ENCODE results near the gene CTLA4. TPM values are rescaled to one million over a fixed set of nuclear protein-coding genes. Genes with fewer than 3 reads are reported as not detected.

Gene CTLA4
- total RNA-seq, result 1.6 TPM

DNA sequence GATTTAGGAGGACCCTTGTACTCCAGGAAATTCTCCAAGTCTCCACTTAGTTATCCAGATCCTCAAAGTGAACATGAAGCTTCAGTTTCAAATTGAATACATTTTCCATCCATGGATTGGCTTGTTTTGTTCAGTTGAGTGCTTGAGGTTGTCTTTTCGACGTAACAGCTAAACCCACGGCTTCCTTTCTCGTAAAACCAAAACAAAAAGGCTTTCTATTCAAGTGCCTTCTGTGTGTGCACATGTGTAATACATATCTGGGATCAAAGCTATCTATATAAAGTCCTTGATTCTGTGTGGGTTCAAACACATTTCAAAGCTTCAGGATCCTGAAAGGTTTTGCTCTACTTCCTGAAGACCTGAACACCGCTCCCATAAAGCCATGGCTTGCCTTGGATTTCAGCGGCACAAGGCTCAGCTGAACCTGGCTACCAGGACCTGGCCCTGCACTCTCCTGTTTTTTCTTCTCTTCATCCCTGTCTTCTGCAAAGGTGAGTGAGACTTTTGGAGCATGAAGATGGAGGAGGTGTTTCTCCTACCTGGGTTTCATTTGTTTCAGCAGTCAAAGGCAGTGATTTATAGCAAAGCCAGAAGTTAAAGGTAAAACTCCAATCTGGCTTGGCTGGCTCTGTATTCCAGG lies at the start of gene CTLA4:
Gene CTLA4, plus strand, starts transcription at position 211 of the 640 bp plus-strand sequence. Its CDS starts 172 bp downstream, at position 383.
- no peak for DNase-seq (ENCODE audit: low spot score)

DNA sequence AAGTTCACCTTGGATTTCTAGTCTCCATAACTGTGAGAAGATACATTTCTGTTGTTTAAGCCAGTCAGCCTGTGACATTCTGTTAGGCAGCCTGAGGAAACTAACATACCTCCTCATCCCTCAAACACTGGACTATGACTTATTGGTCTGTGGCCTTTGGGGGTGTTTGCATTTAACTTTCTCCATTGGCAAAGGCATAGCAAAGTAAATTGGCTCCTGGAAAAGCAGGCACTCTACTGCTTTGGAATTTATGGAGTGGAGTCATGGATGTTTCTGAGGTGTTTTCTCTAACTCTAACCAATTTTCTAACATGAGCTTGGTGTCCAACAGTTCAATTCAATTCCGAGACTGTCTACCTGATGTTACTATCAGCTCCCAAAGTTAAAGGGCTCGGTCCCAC lies 48.9 kb upstream of the CTLA4 start:
- no peak for DNase-seq (ENCODE audit: low spot score)

DNA sequence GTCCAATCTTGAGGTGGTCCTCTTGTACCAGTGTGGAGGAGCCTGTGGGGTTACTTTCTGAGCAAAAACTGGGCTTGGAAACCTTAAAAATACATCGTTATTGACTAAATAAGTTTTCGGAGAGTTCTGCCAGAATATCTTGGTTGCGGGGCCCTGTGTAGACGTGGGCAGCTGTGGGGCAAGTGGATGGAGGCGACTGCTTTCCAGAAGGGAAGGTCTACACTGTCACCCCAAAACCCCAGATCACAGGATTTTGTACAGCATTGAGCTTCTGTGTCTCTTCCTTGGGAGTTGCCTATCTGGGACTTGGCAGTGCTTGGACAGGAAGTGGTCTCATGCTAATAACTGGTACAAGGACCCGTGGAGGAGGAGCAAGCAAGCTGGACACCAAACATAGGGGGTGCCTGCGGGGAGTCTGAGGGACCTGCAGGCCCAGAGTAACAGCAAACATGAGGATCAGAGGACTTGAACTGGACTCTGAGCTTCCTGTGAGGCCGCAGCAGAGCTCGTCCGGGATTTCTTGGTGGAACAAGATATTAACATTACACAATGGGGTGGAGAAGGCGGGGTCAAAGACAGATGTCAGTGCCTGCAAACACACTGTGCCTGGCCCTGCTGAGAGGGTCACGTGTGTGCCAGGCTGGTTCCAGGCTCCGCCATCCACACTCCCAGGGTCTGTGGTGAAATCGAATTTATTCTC lies 48.0 kb upstream of the CTLA4 start:
- DNase-seq (ENCODE audit: low spot score), result peak; percentile 73

DNA sequence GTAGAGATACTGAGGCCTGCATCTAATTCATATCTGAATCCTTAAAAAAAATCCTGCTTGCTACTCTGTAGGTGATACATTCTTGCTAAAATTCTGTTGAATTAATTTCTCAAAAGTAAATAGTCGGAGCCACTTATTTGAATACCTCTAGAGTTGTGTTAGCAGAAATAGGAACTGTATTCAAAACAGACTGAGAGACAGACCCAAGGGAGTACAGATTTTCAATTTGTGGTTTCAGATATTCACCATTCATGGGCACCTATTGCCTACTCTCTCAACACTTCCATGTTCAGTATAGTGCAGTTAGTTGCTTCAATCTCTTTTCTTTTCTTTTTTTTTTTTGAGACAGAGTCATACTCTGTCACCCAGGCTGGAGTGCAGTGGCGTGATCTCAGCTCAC lies 46.6 kb upstream of the CTLA4 start:
- no peak for DNase-seq (ENCODE audit: low spot score)

DNA sequence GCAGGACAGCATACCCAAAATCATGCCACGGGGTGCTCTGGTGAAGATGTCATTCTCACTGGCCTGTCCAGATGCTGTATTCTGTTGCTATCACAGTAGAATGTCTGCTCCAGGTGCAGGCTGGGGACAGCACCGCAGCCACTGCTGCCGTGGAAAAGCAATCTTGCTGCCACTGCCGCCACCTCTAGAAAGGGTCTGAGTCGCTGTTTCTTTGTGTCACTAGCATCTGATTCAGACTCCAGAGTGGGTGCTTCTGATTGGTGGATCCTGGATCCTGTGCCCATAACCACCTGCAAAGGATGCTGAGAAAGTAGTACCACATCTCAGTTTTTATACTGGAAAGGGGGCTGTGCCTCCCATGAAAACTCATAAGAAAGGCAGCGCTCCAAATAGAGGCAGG lies 45.3 kb upstream of the CTLA4 start:
- DNase-seq (ENCODE audit: low spot score), result no peak

DNA sequence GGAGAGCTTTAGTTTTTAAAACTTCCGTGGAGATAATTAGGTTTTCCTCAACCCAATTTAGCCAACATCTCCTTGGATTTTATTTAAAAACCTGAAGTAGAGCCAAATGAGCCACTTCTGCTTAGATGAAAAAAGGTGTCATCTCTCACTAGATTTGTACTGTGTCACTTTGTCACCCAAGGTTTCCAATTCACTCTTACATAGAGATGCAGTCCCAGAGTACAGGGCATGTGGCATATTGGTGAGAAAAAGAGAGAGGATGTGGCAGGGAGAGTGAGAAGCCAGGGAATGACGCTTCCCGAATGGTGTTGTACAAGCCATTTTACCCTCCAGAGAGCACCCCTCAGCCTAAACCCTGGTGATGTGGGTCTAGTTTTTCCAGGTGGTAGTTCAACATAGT lies 44.4 kb upstream of the CTLA4 start:
- DNase-seq (ENCODE audit: low spot score), result no peak

DNA sequence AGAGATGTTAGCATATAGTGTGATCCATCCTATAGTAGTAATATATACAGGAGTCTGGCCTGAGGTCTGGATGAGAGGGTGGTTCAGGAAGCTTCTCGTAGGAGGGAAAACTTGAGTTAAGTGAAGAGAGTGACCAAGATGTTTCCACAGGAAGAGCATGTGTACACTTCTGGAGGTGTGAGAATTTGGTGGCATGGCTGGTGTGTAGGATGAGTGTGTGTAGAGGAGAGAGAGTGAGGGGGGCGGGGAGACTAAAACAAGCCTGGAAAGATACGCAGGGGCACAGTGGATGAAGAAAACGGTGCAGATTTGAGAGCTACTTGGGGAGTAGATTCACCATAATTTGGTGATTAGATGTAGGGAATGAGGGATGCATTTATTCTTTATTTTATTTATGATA lies 43.5 kb upstream of the CTLA4 start:
- DNase-seq (ENCODE audit: low spot score), result no peak

DNA sequence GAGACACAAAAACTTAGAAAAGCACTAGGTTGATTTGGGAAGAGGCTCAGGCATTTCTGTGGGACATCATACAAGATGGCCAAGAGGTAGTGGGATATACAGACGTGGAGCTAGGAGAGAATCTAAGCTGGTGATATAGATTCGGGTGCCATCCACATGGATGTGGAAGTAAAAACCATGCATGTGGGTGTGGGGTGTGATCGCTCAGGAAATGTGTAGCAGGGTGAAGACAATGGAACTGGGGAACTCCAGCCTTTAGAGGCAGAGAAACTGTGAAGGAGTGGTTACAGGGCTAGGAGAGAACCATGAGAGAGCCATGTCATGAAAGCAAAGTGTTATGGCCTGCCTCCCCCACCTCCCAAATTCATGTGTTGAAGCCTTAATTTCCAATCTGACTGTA lies 43.0 kb upstream of the CTLA4 start:
- no peak for DNase-seq (ENCODE audit: low spot score)

DNA sequence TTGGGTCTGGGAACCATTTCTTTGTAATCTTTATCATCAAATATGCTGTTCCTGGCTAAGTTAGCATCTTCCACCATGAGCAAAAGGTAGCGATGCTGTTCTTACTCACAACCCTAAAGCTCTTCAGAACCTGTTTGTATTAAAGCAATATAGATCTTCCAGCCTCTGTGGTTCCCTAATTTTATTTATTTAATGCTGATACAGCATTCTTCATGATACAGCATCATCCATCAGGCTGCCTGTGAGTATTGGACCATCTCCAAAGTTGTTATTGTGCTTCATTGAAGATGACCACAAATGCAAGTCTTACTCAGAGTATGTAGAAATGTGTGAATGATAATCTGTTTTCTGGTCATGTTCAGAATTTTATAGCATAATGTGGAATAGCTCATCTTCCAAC lies 40.9 kb upstream of the CTLA4 start:
- no peak for DNase-seq (ENCODE audit: low spot score)

DNA sequence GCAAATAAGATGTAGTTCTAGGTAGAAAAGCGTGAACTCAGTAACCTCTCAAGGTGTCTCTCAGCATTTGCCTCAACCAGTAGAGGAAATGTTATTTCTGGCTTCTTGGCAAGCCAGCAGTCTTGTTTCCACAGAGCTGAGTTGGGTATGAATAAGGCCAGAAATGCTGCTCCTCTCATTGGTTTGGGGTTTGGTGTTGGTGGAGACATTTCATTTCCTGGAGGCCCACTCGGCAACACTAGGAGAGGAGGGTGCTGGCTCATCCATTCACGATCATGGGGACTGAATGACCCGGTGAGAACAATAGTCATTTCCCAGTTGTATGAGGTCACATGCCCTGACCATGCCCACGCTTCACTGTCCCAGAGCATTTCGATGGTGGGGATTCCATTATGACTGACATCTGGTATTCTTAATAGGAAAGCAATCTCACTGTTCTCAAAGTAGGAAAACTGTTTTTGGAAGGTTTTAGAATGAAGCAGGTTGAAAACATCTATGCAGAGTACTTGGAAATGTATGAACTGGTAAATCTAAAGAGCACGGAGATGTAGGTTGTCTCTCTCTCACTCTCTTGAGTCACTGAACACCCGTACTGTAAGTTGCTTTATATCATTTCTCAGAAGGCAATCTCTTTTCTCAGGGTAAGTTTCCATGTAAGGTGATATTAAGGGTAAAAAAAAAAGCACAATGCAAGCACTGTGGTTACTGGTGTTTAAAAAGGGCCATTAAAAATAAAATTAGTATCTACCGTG lies 37.1 kb upstream of the CTLA4 start:
- no peak for DNase-seq (ENCODE audit: low spot score)

DNA sequence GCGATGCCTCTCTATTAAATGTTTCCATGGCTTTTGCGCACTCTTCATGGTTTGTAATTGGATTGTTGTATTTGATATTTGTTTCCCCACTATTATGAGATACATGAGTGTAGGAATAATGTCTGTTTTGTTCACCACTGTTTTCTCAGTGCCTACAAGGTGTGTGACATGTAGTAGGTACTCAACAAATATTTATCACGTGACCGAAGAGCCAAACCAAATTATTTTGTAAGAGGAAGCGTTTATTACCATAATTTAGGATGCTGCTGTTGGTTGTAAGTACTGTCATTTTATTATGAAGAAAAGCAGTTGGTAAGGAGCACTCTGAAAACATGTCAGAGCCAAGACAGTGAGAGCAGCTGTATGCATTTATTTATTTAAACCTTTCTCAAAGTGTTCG lies 32.2 kb upstream of the CTLA4 start:
- no peak for DNase-seq (ENCODE audit: low spot score)

DNA sequence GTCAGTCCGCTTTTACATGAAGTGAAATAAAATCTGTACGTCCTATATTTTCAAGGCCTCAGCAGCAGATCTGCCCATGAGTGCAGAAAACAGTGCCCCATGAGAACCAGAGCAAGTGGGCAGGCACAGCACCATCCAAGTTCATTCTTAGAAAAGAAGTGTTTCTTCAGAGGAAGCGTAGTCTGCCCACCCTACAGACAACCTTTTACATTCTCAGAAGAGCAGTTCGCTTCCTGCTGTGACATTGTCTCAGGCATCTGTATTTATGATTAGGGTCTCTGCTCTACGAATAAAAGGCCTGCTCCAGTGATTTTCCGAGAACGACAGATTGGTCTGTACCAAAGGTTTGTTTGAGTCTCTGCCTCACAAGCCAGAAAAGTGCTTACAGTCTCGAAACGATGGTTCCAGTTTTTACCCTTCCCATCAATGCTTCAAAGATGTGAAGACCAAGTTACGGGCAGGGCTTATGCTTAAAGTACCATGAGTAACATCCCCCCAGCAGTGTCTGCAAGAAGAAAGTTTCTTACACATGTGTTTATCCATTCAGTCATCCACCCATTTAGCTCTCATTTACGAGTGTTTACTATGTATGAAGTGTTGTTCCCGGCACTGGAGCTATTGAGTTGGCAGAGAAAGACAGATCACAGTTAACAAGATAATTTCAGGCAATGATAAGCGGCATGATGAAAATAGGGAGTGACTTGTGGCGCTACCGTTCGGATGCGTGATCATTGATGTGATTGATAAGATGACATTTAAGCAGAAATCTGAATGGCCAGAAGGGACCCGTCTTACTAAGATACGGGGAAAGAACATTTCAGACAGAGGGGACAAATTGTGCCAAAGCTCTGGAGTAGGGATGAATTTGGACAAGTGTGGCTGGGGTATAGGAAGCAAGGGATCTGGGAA lies 31.4 kb upstream of the CTLA4 start:
- DNase-seq (ENCODE audit: low spot score), result no peak

DNA sequence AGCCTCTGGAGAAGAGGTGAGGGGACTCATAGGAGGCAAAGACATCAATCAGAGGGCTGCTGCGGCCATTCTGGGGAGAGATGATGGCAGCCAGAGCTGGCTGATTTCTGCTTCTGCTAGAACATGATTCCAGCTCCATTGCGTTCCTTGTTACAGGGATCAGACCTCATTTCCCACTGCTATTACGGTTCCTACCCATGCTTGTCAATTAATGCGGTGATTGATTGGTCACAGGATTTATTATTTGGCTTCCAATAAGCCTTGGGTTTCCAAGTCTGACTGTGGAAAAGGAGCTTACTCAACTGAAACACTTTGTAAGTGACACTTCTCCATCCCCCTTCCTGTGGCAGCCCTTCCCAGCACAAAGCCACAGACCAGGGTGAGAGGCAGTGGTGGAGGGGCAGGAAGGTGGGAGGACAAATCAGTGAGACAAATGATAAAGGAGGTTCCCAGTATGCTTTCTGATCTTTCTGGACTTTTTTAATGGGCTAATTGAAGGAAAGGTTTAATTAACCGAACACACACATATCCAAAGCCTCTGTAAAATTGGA lies 26.8 kb upstream of the CTLA4 start:
- no peak for DNase-seq (ENCODE audit: low spot score)

DNA sequence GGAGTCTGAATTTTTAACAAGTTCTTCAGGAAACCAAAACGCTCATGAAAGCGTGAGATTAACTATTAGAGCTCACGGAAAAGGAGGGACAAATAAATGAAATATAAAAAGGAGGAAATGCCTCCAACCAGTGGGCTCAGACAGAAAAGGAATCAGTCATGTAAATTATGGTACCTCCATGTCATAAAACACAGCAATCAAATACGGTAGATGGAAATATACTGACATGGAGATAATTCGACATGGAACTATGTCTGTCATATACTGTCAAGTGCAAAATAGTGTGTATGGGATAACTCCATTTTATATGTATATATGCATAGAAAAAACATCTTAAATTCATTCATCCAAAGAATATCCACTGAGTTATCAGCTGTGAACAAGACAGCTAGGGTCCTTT lies 25.9 kb upstream of the CTLA4 start:
- no peak for DNase-seq (ENCODE audit: low spot score)

DNA sequence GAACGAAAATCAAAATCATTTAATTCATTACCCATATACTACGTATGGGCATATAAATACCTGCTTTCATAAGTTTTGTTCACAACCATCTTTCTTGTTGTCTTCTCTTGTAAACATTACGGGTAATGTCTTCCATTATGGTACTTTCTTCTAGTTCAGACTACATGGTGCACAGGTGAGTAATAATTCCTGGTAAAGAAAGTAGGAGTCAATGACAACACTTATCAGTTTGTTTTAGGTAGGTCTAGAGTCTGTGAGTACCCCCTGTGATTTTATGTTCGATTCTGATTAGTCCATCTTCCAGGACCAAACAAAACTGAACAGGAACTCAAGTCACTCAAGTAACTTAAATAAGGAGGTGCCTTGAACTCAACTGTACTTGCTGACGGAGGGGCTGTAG lies 25.2 kb upstream of the CTLA4 start:
- no peak for DNase-seq (ENCODE audit: low spot score)

DNA sequence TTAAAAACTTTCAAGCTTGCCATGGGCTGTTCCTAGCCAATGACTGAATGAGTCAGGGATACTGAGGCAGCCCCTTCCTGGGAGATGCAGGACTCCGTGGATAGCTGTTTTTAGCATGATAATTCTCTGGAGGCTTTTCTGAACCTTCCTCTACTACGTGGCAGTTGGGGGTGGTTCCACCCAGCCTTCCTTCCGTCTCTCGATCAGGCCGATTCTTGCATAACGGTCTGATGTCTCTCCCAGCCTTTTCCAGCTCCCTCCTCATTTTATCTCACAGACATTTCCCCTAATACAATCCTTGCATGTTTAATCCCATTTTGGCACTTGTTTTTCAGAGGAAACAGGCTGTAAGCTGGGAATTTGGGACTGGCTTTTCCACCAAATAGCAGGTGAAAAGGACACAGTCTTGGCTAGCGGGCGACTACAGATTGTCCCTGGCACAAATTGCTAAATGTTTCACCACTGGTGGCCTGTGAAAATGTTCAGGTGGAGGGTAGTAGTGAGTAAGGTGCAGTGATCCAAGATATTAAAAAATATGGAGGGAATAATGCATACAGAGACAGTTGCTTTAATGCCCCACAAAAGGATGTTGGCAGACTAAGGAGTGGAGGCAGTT lies 21.0 kb upstream of the CTLA4 start:
- DNase-seq (ENCODE audit: low spot score), result no peak

DNA sequence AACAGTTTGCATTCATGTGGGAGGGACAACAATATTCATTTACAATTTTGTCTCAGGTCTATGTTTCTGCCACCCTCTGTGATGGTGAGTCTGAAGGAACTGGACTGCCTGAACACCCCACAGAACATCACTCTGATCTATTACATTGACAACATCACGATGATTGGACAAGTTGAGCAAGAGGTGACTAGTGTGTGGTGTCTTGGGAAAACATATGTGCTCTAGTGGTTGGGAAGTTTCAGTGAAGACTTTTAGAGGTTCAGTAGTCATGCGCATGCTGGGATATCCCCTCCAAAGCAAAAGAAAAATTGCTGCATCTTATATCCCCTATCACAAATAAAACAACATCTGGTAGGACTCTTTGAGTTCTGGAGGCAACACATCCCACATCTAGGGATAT lies 18.6 kb upstream of the CTLA4 start:
- DNase-seq (ENCODE audit: low spot score), result no peak

DNA sequence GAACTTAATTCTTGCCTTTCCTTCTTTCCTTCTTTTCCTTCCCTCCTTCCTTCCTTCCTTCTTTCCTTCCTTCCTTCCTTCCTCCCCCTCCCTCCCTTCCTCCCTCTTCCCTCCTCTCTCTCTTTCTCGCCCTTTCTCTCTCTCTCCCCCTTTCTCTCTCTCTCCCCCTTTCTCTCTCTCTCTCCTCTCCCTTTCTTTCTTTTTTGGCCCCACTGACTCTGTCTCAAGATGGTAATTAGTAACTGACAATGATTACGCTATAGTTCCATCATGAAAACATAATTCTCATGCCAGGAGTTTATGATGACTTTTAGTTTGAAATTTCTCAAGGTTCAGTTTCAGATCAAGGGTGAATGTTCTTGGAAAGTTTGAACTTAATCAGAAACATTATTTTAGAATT lies 14.8 kb upstream of the CTLA4 start:
- DNase-seq (ENCODE audit: low spot score), result no peak

DNA sequence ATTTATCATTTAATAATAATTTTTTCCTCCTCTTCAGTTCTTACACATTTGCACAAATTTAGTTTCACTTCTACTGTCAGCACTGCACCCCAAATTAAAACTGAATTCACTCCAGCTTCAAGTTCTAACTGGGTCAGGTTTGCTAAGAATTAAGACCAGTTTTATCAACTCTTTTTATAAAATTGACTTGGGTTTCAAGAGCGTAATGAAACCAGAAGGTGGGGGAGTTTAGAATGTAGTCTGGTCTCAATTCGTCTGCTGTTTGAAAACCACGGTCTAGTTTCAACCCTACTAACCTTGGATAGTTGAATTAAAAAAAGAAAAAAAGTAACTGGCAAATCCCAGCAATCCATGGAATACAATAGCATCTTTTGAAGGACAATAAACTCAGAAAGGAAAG lies 14.3 kb upstream of the CTLA4 start:
- DNase-seq (ENCODE audit: low spot score), result no peak

DNA sequence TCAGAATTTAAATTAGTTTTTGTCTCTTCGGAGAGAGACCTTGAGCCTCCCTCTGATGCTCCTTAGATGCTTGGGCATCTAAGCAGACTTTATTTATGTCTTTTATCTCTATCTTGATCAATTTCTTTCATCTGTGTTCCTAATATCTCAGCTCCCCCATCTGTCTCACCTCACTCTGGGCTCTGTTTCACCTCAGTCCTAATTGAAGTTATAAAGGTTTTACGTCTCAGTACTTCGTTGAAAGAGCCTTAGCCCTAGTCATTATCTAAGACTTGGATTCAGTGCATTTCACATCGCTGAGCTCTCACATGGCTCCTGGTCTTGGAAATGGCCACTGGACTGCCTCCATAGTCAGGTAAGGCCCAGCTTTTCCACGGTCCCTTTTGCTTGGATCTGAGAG lies 13.8 kb upstream of the CTLA4 start:
- no peak for DNase-seq (ENCODE audit: low spot score)

DNA sequence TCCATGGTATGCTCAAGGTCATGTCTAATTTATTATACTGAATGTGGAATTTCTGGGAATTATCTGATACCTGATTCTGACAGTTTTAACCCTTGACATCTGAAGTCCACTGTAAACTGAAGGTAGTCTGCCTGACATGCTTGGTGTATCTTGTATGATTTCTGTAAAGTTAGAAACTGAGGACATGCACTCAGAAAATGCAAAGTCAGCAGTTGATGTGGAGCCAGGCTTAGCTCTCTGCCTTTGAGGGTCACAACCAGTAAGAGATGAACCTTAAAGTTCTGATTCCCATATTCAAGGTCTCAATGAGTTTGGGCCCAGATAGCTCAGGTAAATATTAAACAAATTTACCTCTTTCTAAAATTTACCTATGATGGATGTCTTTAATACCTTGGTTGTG lies 12.3 kb upstream of the CTLA4 start:
- no peak for DNase-seq (ENCODE audit: low spot score)

All from mucosa of gallbladder (tissue), 1 donor.